ENCODE measurements around the gene RPL28.
A peak's percentile ranks its signal among the peaks of the same experiment; 100 is the strongest.

Gene RPL28

GRCh38 chr19:55385724-55386492 is at the start of gene RPL28:
Gene RPL28 (plus strand): TSS chr19:55385932. CDS start chr19:55386358, 426 bp downstream.
- Histone ChIP-seq H3K4me1 (ENCODE audit: control insufficient read depth in 5 of 5, insufficient read depth in 5 of 5, low read length in 5 of 5) (peaks cover 15 to 58% (median 52%) of the 10 kb centered on the region in 5 donors), H3K9me3 (ENCODE audit: control insufficient read depth in 5 of 5, low read length in 5 of 5) (no peaks in the 10 kb centered on the region), H3K27ac (ENCODE audit: low read depth, low read length) (peak within 1 kb of the TSS; percentile 98), H3K27me3 (ENCODE audit: control insufficient read depth in 5 of 5, insufficient read depth in 4 of 5, low read length in 5 of 5) (no peaks in the 10 kb centered on the region), H3K4me3 (ENCODE audit: low read depth in 1 of 5, low read length in 5 of 5) (peak within 1 kb of the TSS; percentile 93 to 99 (median 97)), H3K9ac (ENCODE audit: low read length in 5 of 5) (peak within 1 kb of the TSS; percentile 80 to 93 (median 87)), H3K36me3 (ENCODE audit: control insufficient read depth in 5 of 5, insufficient read depth in 5 of 5, low read length in 5 of 5) (peaks cover 0 to 40% (median 38%) of the 10 kb centered on the region in 5 donors)

GRCh38 chr19:55336101-55336500 is 49.6 kb upstream of the RPL28 start:
- Histone ChIP-seq H3K4me1 (ENCODE audit: control insufficient read depth in 5 of 5, insufficient read depth in 5 of 5, low read length in 5 of 5) (peaks cover 8 to 20% (median 18%) of the 10 kb centered on the region in 5 donors), H3K36me3 (ENCODE audit: control insufficient read depth in 5 of 5, insufficient read depth in 5 of 5, low read length in 5 of 5) (no peaks in the 10 kb centered on the region), H3K27ac (ENCODE audit: low read depth, low read length) (no peak overlapping the region), H3K9ac (ENCODE audit: low read length in 5 of 5) (no peak overlapping the region), H3K4me3 (ENCODE audit: low read depth in 1 of 5, low read length in 5 of 5) (no peak overlapping the region), H3K27me3 (ENCODE audit: control insufficient read depth in 5 of 5, insufficient read depth in 4 of 5, low read length in 5 of 5) (no peaks in the 10 kb centered on the region), H3K9me3 (ENCODE audit: control insufficient read depth in 5 of 5, low read length in 5 of 5) (no peaks in the 10 kb centered on the region)

- no peaks in the 10 kb centered on the region for H3K9me3 ChIP-seq (ENCODE audit: control insufficient read depth in 5 of 5, low read length in 5 of 5)
- H3K4me3 ChIP-seq (ENCODE audit: low read depth in 1 of 5, low read length in 5 of 5) = peak within 1 kb of the TSS; percentile 71 to 95 (median 77)
- H3K4me1 ChIP-seq (ENCODE audit: control insufficient read depth in 5 of 5, insufficient read depth in 5 of 5, low read length in 5 of 5) = peaks cover 9 to 28% (median 22%) of the 10 kb centered on the region in 5 donors
- no peaks in the 10 kb centered on the region for H3K27me3 ChIP-seq (ENCODE audit: control insufficient read depth in 5 of 5, insufficient read depth in 4 of 5, low read length in 5 of 5)
- peak within 1 kb of the TSS in 4 of 5 donors; percentile 86 to 93 (median 90) for H3K9ac ChIP-seq (ENCODE audit: low read length in 5 of 5)
- peak within 1 kb of the TSS; percentile 84 for H3K27ac ChIP-seq (ENCODE audit: low read depth, low read length)
- peaks cover 0 to 22% (median 15%) of the 10 kb centered on the region in 5 donors for H3K36me3 ChIP-seq (ENCODE audit: control insufficient read depth in 5 of 5, insufficient read depth in 5 of 5, low read length in 5 of 5)
Measured at GRCh38 chr19:55339105-55339888, 46.4 kb upstream of the RPL28 start, which contains the start of gene KMT5C. Gene KMT5C (plus strand): TSS chr19:55339876. CDS start chr19:55341937, 2,061 bp downstream.

- no peaks in the 10 kb centered on the region for H3K9me3 ChIP-seq (ENCODE audit: control insufficient read depth in 5 of 5, low read length in 5 of 5)
- peaks cover 9 to 33% (median 25%) of the 10 kb centered on the region in 5 donors for H3K4me1 ChIP-seq (ENCODE audit: control insufficient read depth in 5 of 5, insufficient read depth in 5 of 5, low read length in 5 of 5)
- H3K4me3 ChIP-seq (ENCODE audit: low read depth in 1 of 5, low read length in 5 of 5) = peak overlapping the region; percentile 71 to 95 (median 77)
- no peak overlapping the region for H3K27ac ChIP-seq (ENCODE audit: low read depth, low read length)
- H3K27me3 ChIP-seq (ENCODE audit: control insufficient read depth in 5 of 5, insufficient read depth in 4 of 5, low read length in 5 of 5) = no peaks in the 10 kb centered on the region
- H3K36me3 ChIP-seq (ENCODE audit: control insufficient read depth in 5 of 5, insufficient read depth in 5 of 5, low read length in 5 of 5) = peaks cover 0 to 26% (median 16%) of the 10 kb centered on the region in 5 donors
- H3K9ac ChIP-seq (ENCODE audit: low read length in 5 of 5) = peak overlapping the region in 4 of 5 donors; percentile 86 to 93 (median 90)
Measured at GRCh38 chr19:55339889-55340783, 45.6 kb upstream of the RPL28 start.

- H3K27ac ChIP-seq (ENCODE audit: low read depth, low read length) = no peak overlapping the region
Measured at GRCh38 chr19:55340784-55341147, 45.0 kb upstream of the RPL28 start.

GRCh38 chr19:55341171-55341588 is 44.6 kb upstream of the RPL28 start:
- peaks cover 9 to 44% (median 33%) of the 10 kb centered on the region in 5 donors for H3K4me1 ChIP-seq (ENCODE audit: control insufficient read depth in 5 of 5, insufficient read depth in 5 of 5, low read length in 5 of 5)
- H3K36me3 ChIP-seq (ENCODE audit: control insufficient read depth in 5 of 5, insufficient read depth in 5 of 5, low read length in 5 of 5) = peaks cover 0 to 28% (median 16%) of the 10 kb centered on the region in 5 donors
- H3K4me3 ChIP-seq (ENCODE audit: low read depth in 1 of 5, low read length in 5 of 5) = peak overlapping the region in 4 of 5 donors; percentile 75 to 95 (median 80)
- H3K9me3 ChIP-seq (ENCODE audit: control insufficient read depth in 5 of 5, low read length in 5 of 5) = no peaks in the 10 kb centered on the region
- no peak overlapping the region for H3K27ac ChIP-seq (ENCODE audit: low read depth, low read length)
- no peaks in the 10 kb centered on the region for H3K27me3 ChIP-seq (ENCODE audit: control insufficient read depth in 5 of 5, insufficient read depth in 4 of 5, low read length in 5 of 5)
- peak overlapping the region in 1 of 5 donors; percentile 91 for H3K9ac ChIP-seq (ENCODE audit: low read length in 5 of 5)

More at GRCh38 chr19:55340784-55341147, 45.0 kb upstream of the RPL28 start:
- peaks cover 0 to 26% (median 16%) of the 10 kb centered on the region in 5 donors for H3K36me3 ChIP-seq (ENCODE audit: control insufficient read depth in 5 of 5, insufficient read depth in 5 of 5, low read length in 5 of 5)
- peaks cover 9 to 40% (median 29%) of the 10 kb centered on the region in 5 donors for H3K4me1 ChIP-seq (ENCODE audit: control insufficient read depth in 5 of 5, insufficient read depth in 5 of 5, low read length in 5 of 5)
- H3K4me3 ChIP-seq (ENCODE audit: low read depth in 1 of 5, low read length in 5 of 5) = peak overlapping the region in 4 of 5 donors; percentile 75 to 95 (median 80)
- H3K9me3 ChIP-seq (ENCODE audit: control insufficient read depth in 5 of 5, low read length in 5 of 5) = no peaks in the 10 kb centered on the region
- no peaks in the 10 kb centered on the region for H3K27me3 ChIP-seq (ENCODE audit: control insufficient read depth in 5 of 5, insufficient read depth in 4 of 5, low read length in 5 of 5)
- H3K9ac ChIP-seq (ENCODE audit: low read length in 5 of 5) = peak overlapping the region in 4 of 5 donors; percentile 86 to 93 (median 90)

GRCh38 chr19:55341595-55342531 is 43.9 kb upstream of the RPL28 start:
- H3K27ac ChIP-seq (ENCODE audit: low read depth, low read length) = no peak overlapping the region
- peaks cover 0 to 28% (median 17%) of the 10 kb centered on the region in 5 donors for H3K36me3 ChIP-seq (ENCODE audit: control insufficient read depth in 5 of 5, insufficient read depth in 5 of 5, low read length in 5 of 5)
- H3K4me1 ChIP-seq (ENCODE audit: control insufficient read depth in 5 of 5, insufficient read depth in 5 of 5, low read length in 5 of 5) = peaks cover 9 to 50% (median 40%) of the 10 kb centered on the region in 5 donors
- no peak overlapping the region for H3K9ac ChIP-seq (ENCODE audit: low read length in 5 of 5)
- H3K4me3 ChIP-seq (ENCODE audit: low read depth in 1 of 5, low read length in 5 of 5) = peak overlapping the region in 1 of 5 donors; percentile 26
- no peaks in the 10 kb centered on the region for H3K27me3 ChIP-seq (ENCODE audit: control insufficient read depth in 5 of 5, insufficient read depth in 4 of 5, low read length in 5 of 5)
- H3K9me3 ChIP-seq (ENCODE audit: control insufficient read depth in 5 of 5, low read length in 5 of 5) = no peaks in the 10 kb centered on the region

GRCh38 chr19:55344444-55344843 is 41.3 kb upstream of the RPL28 start:
- no peak overlapping the region for H3K27ac ChIP-seq (ENCODE audit: low read depth, low read length)
- peaks cover 6 to 43% (median 37%) of the 10 kb centered on the region in 5 donors for H3K4me1 ChIP-seq (ENCODE audit: control insufficient read depth in 5 of 5, insufficient read depth in 5 of 5, low read length in 5 of 5)

More at GRCh38 chr19:55344444-55344843, 41.3 kb upstream of the RPL28 start:
- Histone ChIP-seq H3K27me3 (ENCODE audit: control insufficient read depth in 5 of 5, insufficient read depth in 4 of 5, low read length in 5 of 5) (no peaks in the 10 kb centered on the region), H3K9me3 (ENCODE audit: control insufficient read depth in 5 of 5, low read length in 5 of 5) (no peaks in the 10 kb centered on the region), H3K4me3 (ENCODE audit: low read depth in 1 of 5, low read length in 5 of 5) (no peak overlapping the region), H3K36me3 (ENCODE audit: control insufficient read depth in 5 of 5, insufficient read depth in 5 of 5, low read length in 5 of 5) (peaks cover 0 to 31% (median 17%) of the 10 kb centered on the region in 5 donors), H3K9ac (ENCODE audit: low read length in 5 of 5) (no peak overlapping the region)
